Subcutaneous abdominal adipose tissue (tissue), 5 donors: ENCODE results near the gene ACER3.
"Not testable (repeated sequence)": the region's sequence is repeated elsewhere in the genome, so short reads cannot be mapped to it uniquely, and the experiment has no call there.

Experiments used
- H3K27ac ChIP-seq: one replicate; pipeline ENCODE4 v1.7.0; 2013; ENCODE audit warnings: low read depth, mild to moderate bottlenecking, inconsistent platforms, low read length, moderate library complexity
- H3K27me3 ChIP-seq, 5 donors: one replicate each; pipeline ENCODE4 v1.7.0; 2013; ENCODE audit warnings: low read length in 5 of 5, inconsistent platforms in 1 of 5; ENCODE audit not compliant: control insufficient read depth in 5 of 5, insufficient read depth in 4 of 5
- H3K36me3 ChIP-seq, 5 donors: one replicate each; pipeline ENCODE4 v1.7.0; 2013; ENCODE audit warnings: low read length in 5 of 5; ENCODE audit not compliant: control insufficient read depth in 5 of 5, insufficient read depth in 5 of 5
- H3K4me1 ChIP-seq, 5 donors: one replicate each; pipeline ENCODE4 v1.7.0; 2013; ENCODE audit warnings: low read length in 5 of 5, mild to moderate bottlenecking in 3 of 5, moderate library complexity in 1 of 5; ENCODE audit not compliant: control insufficient read depth in 5 of 5, insufficient read depth in 5 of 5
- H3K4me3 ChIP-seq, 5 donors: one replicate each; pipeline ENCODE4 v1.7.0; 2013; ENCODE audit warnings: low read length in 5 of 5, low read depth in 1 of 5
- H3K9ac ChIP-seq, 5 donors: one replicate each; pipeline ENCODE4 v1.7.0; 2013; ENCODE audit warnings: low read length in 5 of 5, mild to moderate bottlenecking in 4 of 5, moderate library complexity in 3 of 5
- H3K9me3 ChIP-seq, 5 donors: one replicate each; pipeline ENCODE4 v1.7.0; 2013; ENCODE audit warnings: low read length in 5 of 5; ENCODE audit not compliant: control insufficient read depth in 5 of 5
- donor health status: healthy.
- donor health status: healthy.
- donor health status: healthy.
- donor health status: healthy.
- donor health status: healthy.

The ACER3 gene

DNA sequence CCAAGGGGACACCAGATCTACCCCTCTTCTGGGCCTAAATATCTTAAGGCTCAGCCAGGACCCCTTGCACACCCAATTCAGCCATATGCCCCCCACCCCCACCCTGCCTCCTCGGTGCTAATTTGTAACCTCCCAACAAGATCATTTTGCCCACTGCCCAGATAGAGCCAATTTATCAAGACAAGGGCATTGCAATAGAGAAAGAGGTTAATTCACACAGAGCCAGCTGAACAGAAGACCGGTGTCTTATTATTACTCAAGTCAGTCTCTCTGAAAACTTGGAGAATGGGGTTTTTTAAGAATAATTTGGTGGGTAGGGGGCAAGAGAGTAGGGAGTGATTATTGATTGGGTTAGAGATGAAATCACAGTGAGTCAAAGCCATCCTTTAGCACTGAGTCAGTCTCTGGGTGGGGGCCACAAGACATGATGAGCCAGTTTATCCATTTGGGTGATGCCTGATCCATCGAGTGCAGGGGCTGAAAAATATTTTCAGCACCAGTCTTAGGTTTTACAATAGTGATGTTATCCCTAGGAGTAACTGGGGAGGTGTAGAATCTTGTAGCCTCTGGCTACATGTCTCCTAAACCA, 196.2 kb downstream of the ACER3 start:
- Histone ChIP-seq H3K27ac (no peak overlapping the region), H3K9ac (no peak overlapping the region), H3K4me1 (no peaks in the 10 kb centered on the region), H3K27me3 (no peaks in the 10 kb centered on the region), H3K4me3 (no peak overlapping the region), H3K9me3 (peaks cover 0 to 19% (median 14%) of the 10 kb centered on the region in 5 donors), H3K36me3 (no peaks in the 10 kb centered on the region)

DNA sequence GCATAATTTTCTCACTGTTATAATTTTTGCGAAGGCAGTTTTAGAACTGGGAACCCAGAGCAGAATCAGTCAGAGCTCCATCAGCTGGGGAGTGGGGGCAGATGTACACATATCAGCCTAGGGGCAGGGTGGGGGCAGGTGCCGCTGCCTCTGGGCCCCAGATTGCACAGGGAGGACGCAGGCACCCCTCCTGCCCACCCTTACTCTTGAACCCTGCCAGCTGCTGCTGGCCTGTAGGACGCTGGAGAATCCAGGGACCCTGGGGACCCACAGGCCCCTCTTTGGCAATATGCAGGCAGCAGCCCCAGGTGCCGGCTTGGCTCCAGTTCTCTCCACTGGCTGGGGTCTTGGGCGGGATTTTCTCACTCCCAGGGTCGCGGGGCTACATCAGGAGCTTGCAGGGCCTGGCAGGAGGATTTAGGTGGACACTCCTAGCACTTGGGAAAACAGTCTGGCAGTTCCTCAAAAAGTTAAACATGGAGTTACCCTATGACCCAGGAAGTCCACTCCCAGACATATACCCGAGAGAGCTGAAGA, 197.3 kb downstream of the ACER3 start:
- H3K9ac ChIP-seq, result no peak overlapping the region
- no peaks in the 10 kb centered on the region for H3K36me3 ChIP-seq
- no peak overlapping the region for H3K4me3 ChIP-seq
- H3K27ac ChIP-seq, result no peak overlapping the region
- H3K4me1 ChIP-seq, result no peaks in the 10 kb centered on the region
- H3K27me3 ChIP-seq, result no peaks in the 10 kb centered on the region
- H3K9me3 ChIP-seq, result peaks cover 0 to 24% (median 14%) of the 10 kb centered on the region in 5 donors

DNA sequence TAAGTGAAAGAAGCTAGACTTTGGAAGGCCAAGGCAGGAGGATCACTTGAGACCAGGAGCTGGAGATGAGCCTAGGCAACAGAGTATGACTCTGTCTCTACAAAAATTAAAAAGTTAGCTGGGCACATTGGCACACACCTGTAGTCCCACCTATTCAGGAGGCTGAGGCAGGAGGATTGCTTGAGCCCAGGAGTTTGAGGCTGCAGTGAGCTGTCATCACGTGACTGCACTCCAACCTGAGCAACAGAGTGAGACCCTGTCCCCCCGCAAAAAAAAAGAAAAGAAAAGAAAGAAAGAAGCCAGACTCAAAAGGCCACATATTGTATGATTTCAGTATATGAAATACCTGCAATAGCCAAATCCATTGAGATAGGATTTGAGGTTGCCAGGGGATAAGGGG, 198.2 kb downstream of the ACER3 start:
- no peaks in the 10 kb centered on the region for H3K4me1 ChIP-seq
- H3K27ac ChIP-seq, result no peak overlapping the region
- no peak overlapping the region for H3K4me3 ChIP-seq
- no peaks in the 10 kb centered on the region for H3K36me3 ChIP-seq
- peaks cover 0 to 24% (median 14%) of the 10 kb centered on the region in 5 donors for H3K9me3 ChIP-seq
- H3K9ac ChIP-seq, result no peak overlapping the region
- no peaks in the 10 kb centered on the region for H3K27me3 ChIP-seq

DNA sequence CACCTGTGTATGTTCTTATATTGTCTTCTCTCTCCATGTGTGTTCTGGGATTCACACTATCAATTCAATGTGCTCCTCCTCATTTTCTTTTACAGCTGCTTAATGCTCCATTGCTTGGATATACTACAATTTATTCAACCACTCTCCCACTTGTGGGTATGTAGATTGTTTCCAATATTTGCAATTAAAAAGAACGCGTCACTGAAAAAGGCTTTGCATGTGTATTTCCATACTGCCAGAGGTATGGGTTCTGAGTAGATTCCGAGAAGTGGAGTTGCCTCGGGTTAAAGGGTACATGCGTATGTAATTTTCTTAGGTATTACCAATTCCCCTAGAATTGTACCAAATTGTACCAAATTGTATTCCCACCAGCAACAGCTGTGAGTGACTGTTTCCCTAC, 199.1 kb downstream of the ACER3 start:
- peaks cover 0 to 24% (median 14%) of the 10 kb centered on the region in 5 donors for H3K9me3 ChIP-seq
- no peak overlapping the region for H3K27ac ChIP-seq
- H3K36me3 ChIP-seq, result no peaks in the 10 kb centered on the region
- no peak overlapping the region for H3K9ac ChIP-seq
- no peaks in the 10 kb centered on the region for H3K27me3 ChIP-seq
- no peaks in the 10 kb centered on the region for H3K4me1 ChIP-seq
- H3K4me3 ChIP-seq, result no peak overlapping the region

DNA sequence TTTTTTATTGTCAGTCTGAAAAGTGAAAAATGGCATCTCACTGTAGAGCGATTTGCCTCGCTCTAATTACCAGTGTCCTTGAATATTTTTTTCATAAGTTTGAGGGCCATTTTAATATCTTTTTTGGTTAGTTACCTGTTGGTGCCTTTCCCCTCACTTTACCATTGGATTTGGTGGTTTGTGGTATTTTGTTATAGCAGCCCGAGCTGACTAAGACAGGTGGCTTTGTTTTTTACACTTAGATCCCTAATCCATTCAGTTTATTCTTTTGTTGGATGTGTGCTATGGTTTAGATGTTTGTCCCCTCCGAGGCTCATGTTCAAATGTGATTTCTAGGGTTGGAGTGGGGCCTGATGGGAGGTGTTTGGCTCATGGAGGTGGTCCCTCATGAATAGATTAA, 199.5 kb downstream of the ACER3 start:
- H3K4me1 ChIP-seq, result no peaks in the 10 kb centered on the region
- H3K4me3 ChIP-seq, result no peak overlapping the region
- H3K9ac ChIP-seq, result no peak overlapping the region
- H3K27ac ChIP-seq, result no peak overlapping the region
- H3K36me3 ChIP-seq, result no peaks in the 10 kb centered on the region
- peaks cover 0 to 24% (median 14%) of the 10 kb centered on the region in 5 donors for H3K9me3 ChIP-seq
- no peaks in the 10 kb centered on the region for H3K27me3 ChIP-seq

DNA sequence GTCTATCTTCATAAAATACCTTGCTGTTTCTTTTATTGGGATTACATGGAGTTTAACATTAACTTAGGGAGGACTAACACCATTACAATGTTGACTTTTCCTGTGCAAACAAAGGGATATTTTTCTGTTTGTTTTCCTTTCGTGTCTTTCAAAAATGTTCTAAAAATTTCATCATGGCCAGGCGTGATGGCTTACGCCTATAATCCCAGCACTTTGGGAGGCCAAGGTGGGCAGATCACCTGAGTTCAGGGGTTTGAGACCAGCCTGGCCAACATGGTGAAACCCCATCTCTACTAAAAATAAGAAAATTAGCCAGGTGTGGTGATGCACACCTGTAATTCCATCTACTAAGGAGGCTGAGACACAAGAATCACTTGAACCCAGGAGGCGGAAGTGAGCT, 200.5 kb downstream of the ACER3 start:
- peaks cover 0 to 19% (median 8%) of the 10 kb centered on the region in 5 donors for H3K9me3 ChIP-seq
- not testable (repeated sequence) for H3K27me3 ChIP-seq, H3K9ac ChIP-seq, H3K36me3 ChIP-seq, H3K4me3 ChIP-seq, H3K4me1 ChIP-seq, H3K27ac ChIP-seq

DNA sequence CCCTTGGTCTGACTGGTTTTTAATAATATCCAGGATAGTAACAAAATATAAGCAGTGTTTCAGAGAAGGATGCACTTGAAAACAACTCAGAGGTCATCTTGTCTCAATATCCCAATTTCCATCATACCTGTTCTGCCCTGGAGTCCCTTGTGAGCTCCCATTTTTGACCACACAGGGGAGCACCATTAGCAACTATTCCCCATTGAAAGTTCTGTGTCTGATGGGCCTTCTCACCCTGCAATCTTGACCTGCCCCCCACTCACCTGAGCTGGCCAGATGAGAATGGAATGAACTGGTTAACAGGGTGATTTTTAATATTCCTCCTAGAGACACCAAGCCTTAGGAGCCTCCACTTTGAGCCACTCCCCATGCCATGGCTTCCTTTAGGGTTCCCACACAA, 202.2 kb downstream of the ACER3 start:
- Histone ChIP-seq H3K4me1 (peaks cover 0 to 20% (median 16%) of the 10 kb centered on the region in 5 donors), H3K9ac (no peak overlapping the region), H3K27ac (no peak overlapping the region)

DNA sequence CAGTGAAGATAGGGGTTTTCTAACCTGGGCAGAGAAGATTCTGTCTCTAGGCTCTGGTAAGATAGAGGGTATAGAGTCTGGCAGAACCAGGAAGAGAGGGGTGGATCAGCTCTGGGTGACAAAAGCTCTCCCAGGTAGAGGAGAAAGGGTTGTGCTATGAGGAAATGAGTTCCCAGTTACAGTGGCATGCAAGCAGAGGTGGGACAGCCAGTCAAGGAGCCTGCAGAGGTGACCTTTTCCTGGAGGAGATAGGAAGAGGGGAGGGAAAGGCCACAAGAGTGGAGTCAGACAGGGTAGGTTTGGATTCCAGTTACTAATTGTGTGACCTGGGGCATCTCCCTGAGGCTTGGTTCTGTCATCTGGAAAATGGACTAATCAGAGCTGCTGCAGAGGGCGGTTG, 202.7 kb downstream of the ACER3 start:
- Histone ChIP-seq H3K27me3 (no peaks in the 10 kb centered on the region), H3K36me3 (no peaks in the 10 kb centered on the region), H3K4me3 (no peak overlapping the region), H3K4me1 (peaks cover 0 to 25% (median 19%) of the 10 kb centered on the region in 5 donors), H3K9ac (no peak overlapping the region), H3K27ac (no peak overlapping the region), H3K9me3 (peaks cover 0 to 6% (median 0%) of the 10 kb centered on the region in 5 donors)

More for the DNA sequence above, 202.2 kb downstream of the ACER3 start:
- no peaks in the 10 kb centered on the region for H3K36me3 ChIP-seq
- H3K4me3 ChIP-seq, result no peak overlapping the region
- no peaks in the 10 kb centered on the region for H3K27me3 ChIP-seq
- H3K9me3 ChIP-seq, result peaks cover 0 to 6% (median 0%) of the 10 kb centered on the region in 5 donors

DNA sequence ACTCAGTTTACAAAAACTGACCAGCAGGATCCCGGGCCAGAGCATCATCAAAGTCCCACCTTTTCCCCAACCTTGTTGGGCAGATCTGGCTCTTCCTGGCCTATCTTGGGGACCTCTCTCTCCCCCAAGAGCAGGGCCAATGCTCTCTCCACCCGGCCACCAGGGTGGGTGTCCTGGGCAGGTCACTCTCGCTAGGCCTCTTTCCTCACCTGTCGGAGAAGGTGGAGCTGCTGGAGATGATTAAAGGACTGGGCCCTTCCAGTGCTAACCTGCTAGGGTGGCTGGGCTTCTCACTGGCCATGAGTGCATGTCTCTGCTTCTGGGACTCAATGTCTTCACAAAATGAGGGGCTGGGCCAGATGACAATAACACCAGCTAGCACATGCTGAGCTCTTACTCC, 203.1 kb downstream of the ACER3 start:
- peaks cover 0 to 25% (median 19%) of the 10 kb centered on the region in 5 donors for H3K4me1 ChIP-seq
- H3K27ac ChIP-seq, result no peak overlapping the region
- H3K27me3 ChIP-seq, result peaks cover 0 to 3% (median 0%) of the 10 kb centered on the region in 5 donors
- no peak overlapping the region for H3K4me3 ChIP-seq
- no peak overlapping the region for H3K9ac ChIP-seq
- H3K9me3 ChIP-seq, result peaks cover 0 to 6% (median 0%) of the 10 kb centered on the region in 5 donors
- no peaks in the 10 kb centered on the region for H3K36me3 ChIP-seq

DNA sequence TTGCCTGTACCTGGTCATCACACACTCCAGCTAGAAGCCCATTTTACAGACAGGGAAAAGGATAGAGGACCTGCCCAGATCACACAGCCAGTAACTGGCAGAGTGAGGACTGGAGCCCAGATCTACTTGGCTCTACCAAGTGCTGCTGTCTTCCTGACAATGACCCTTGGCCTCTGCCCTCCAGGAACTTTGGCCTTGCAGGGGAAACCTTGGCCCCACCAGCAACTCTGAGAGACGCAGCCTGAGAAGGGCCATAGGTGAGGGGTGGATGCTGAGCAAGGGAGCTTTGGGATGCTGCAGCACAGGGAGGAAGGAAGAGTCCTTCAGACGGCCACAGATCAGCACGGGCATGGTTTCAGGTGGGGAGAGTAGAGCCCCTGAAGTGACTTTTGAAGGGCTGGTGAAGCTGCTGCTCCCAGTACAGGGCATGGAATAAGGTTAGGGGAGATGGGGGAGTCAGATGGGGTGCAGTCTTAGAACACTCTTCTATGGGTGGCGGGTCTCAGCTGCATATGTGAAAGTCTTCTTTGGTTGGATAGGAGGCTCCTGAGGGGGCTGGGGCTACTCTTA, 204.0 kb downstream of the ACER3 start:
- peaks cover 0 to 6% (median 0%) of the 10 kb centered on the region in 5 donors for H3K9me3 ChIP-seq
- H3K36me3 ChIP-seq, result no peaks in the 10 kb centered on the region
- no peak overlapping the region for H3K9ac ChIP-seq
- peaks cover 0 to 4% (median 0%) of the 10 kb centered on the region in 5 donors for H3K27me3 ChIP-seq
- H3K27ac ChIP-seq, result no peak overlapping the region
- H3K4me3 ChIP-seq, result no peak overlapping the region
- H3K4me1 ChIP-seq, result peaks cover 0 to 25% (median 19%) of the 10 kb centered on the region in 5 donors
